Liver (tissue), 9 donors: ENCODE results near the gene ARL2. TPM values are rescaled to one million over a fixed set of nuclear protein-coding genes. Genes with fewer than 3 reads are reported as not detected.
A peak's percentile ranks its signal among the peaks of the same experiment; 100 is the strongest.

Experiments used
- DNase-seq: peaks from one replicate; pipeline ENCODE4 v3.0.0-alpha.2; 2017; ENCODE audit warnings: low spot score
- H3K27ac ChIP-seq, 2 donors: one replicate each; pipeline ENCODE4 v1.7.0; 2013; ENCODE audit warnings: inconsistent platforms in 2 of 2, low read length in 2 of 2, control low read depth in 1 of 2, low read depth in 1 of 2, mild to moderate bottlenecking in 1 of 2
- H3K27me3 ChIP-seq, 4 donors: one replicate each; pipeline versions ENCODE4 v1.6.1 to v1.7.0; 2013; ENCODE audit warnings: low read length in 3 of 4, inconsistent platforms in 1 of 4, mild to moderate bottlenecking in 1 of 4, moderate library complexity in 1 of 4; ENCODE audit not compliant: control insufficient read depth in 4 of 4, insufficient read depth in 4 of 4
- H3K36me3 ChIP-seq, 4 donors: one replicate each; pipeline versions ENCODE4 v1.6.1 to v1.7.0; 2013; ENCODE audit warnings: low read length in 3 of 4, mild to moderate bottlenecking in 3 of 4, low read depth in 1 of 4, moderate library complexity in 1 of 4; ENCODE audit not compliant: control insufficient read depth in 4 of 4, insufficient read depth in 3 of 4
- H3K4me1 ChIP-seq, 4 donors: one replicate each; pipeline versions ENCODE4 v1.6.1 to v1.7.0; 2013; ENCODE audit warnings: low read length in 3 of 4, mild to moderate bottlenecking in 3 of 4, moderate library complexity in 1 of 4; ENCODE audit not compliant: control insufficient read depth in 4 of 4, insufficient read depth in 4 of 4
- H3K4me3 ChIP-seq, 3 donors: one replicate each; pipeline versions ENCODE4 v1.6.1 to v1.7.0; 2013; ENCODE audit warnings: low read length in 3 of 3, control low read depth in 1 of 3, low read depth in 1 of 3, mild to moderate bottlenecking in 1 of 3
- H3K9ac ChIP-seq, 2 donors: one replicate each; pipeline ENCODE4 v1.7.0; 2013; ENCODE audit warnings: low read length in 2 of 2, mild to moderate bottlenecking in 2 of 2, moderate library complexity in 2 of 2, control low read depth in 1 of 2, low read depth in 1 of 2
- H3K9me3 ChIP-seq, 4 donors: one replicate each; pipeline versions ENCODE4 v1.6.1 to v1.7.0; 2013; ENCODE audit warnings: low read length in 3 of 4; ENCODE audit not compliant: control insufficient read depth in 4 of 4
- CTCF ChIP-seq: fragments of 150-350 bp; IDR thresholded peaks from 2 replicates; pipeline ENCODE4 v1.5.1; 2017; ENCODE audit warnings: improper control_type of control experiment, low read depth, low read length; ENCODE audit not compliant: missing input control
- EGR1 ChIP-seq, 2 donors: IDR thresholded peaks; 2 replicates each; pipeline ENCODE4 v1.6.1; 2016 to 2018; ENCODE audit warnings: antibody characterized with exemption in 2 of 2, low read depth in 2 of 2
- FOXA2 ChIP-seq: IDR thresholded peaks from 2 replicates; pipeline ENCODE4 v1.6.1; 2016; ENCODE audit warnings: antibody characterized with exemption
- GABPA ChIP-seq, 2 donors: IDR thresholded peaks in 1 of 2; conservative IDR thresholded peaks in 1 of 2; 2 replicates each; pipeline ENCODE4 v1.6.1; 2016; ENCODE audit warnings: antibody characterized with exemption in 2 of 2, mild to moderate bottlenecking in 1 of 2, moderate library complexity in 1 of 2
- HNF4A ChIP-seq, 2 donors: conservative IDR thresholded peaks; 2 replicates each; pipeline ENCODE4 v1.6.1; 2016; ENCODE audit warnings: antibody characterized with exemption in 2 of 2, mild to moderate bottlenecking in 2 of 2
- HNF4G ChIP-seq: IDR thresholded peaks from 2 replicates; pipeline ENCODE4 v1.6.1; 2016; ENCODE audit warnings: antibody characterized with exemption
- RXRA ChIP-seq, 2 donors: IDR thresholded peaks; 2 replicates each; pipeline ENCODE4 v1.6.1; 2017 to 2018; ENCODE audit warnings: antibody characterized with exemption in 2 of 2, mild to moderate bottlenecking in 1 of 2
- SP1 ChIP-seq: IDR thresholded peaks from 2 replicates; pipeline ENCODE4 v1.6.1; 2018; ENCODE audit warnings: antibody characterized with exemption, mild to moderate bottlenecking
- TAF1 ChIP-seq: conservative IDR thresholded peaks from 2 replicates; pipeline ENCODE4 v1.6.1; 2016; ENCODE audit warnings: antibody characterized with exemption, mild to moderate bottlenecking
- YY1 ChIP-seq: IDR thresholded peaks from 2 replicates; pipeline ENCODE4 v1.6.1; 2016; ENCODE audit warnings: antibody characterized with exemption, mild to moderate bottlenecking
- WGBS: extraction: QIAGEN DNeasy Blood & Tissue Kit; methylation state at CpG from one replicate; pipeline ENCODE4 v1.1.7; 2013; 5-methylcytosine and 5-hydroxymethylcytosine counted together
- polyA plus RNA-seq, 2 donors: library from polyadenylated mRNA; stranded (reverse) in 1 of 2; unstranded in 1 of 2; fragments of 200-250 nt in 1 of 2; fragments of >200 nt in 1 of 2; fragmentation: Nextera tagmentation in 1 of 2; extraction: Ambion mirVana in 1 of 2; gene quantifications; one replicate each; pipeline versions ENCODE4 v1.2.1 to v1.2.3, GENCODE V29; 2013 to 2015
- total RNA-seq, 2 donors: library from RNA; depleted of rRNA; stranded (reverse); fragments of >200 nt; gene quantifications; one replicate each; pipeline ENCODE4 v1.2.3, GENCODE V29; 2014
- TF ChIP-seq, protein P1 (sequence below): IDR thresholded peaks from 2 replicates; pipeline ENCODE4 v1.6.1; 2016; ENCODE audit warnings: antibody characterized with exemption
- TF ChIP-seq, protein P2 (sequence below): IDR thresholded peaks from 2 replicates; pipeline ENCODE4 v1.6.1; 2016; ENCODE audit warnings: antibody characterized with exemption
- donor health status: healthy.
- donor health status: healthy.
- donor health status: healthy.
- donor health status: healthy.
- donor health status: healthy.

ARL2 gene
- total and polyA plus RNA-seq, 4 donors, result 10.8 to 19.5 (median 15.0) TPM

DNA sequence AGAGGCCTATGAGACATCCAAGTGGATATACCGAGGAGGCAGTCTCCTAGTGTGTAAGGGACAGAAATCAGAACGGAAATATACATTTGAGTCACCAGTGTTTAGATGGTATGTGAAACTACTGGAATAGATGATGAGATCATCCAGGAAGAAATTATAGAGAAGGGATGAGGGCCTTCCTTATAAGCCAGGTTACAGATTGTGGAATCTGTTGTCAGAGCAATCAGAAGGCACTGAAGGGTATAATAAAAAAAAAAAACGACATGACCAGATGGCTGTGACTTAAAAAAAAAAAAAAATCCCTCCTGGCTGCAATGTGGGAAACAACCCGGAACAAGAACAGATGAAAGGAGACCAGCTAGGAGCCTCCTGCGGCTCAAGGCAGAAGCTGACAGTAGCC, 44.8 kb upstream of the ARL2 start (continued):
- TF ChIP-seq GABPA (IDR thresholded peaks at IDR 0.05 in 1 of 2, conservative IDR thresholded peaks at IDR 0.05 in 1 of 2) (no peak), EGR1 (IDR thresholded peaks at IDR 0.05; ENCODE audit: low read depth in 2 of 2) (no peak)
- TF ChIP-seq, protein P1, sequence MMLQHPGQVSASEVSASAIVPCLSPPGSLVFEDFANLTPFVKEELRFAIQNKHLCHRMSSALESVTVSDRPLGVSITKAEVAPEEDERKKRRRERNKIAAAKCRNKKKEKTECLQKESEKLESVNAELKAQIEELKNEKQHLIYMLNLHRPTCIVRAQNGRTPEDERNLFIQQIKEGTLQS, result no peak

DNA sequence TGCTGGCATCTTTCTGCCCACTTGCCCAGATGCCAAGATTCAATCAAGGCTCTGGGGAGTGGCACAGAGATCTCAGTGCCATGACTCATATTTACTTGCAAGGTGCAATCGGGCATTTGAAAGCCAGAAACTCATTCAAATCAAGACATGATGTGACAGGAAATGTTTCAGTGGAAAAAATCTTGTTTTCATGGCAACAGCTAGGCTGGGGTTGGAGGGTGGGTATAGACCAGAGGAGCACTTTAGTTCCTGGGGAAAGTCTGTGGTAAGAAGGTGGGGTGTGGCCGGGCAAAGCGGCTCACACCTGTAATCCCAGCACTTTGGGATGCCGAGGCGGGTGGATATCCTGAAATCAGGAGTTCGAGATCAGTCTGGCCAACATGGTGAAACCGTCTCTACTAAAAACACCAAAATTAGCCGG, 43.2 kb upstream of the ARL2 start:
- DNase-seq, result no peak
- no peak overlapping the region for H3K4me3 ChIP-seq
- peaks cover 0 to 1% (median 0%) of the 10 kb centered on the region in 4 donors for H3K9me3 ChIP-seq
- no peak overlapping the region for H3K9ac ChIP-seq
- peaks cover 0 to 10% (median 7%) of the 10 kb centered on the region in 4 donors for H3K4me1 ChIP-seq
- H3K36me3 ChIP-seq, result no peaks in the 10 kb centered on the region
- no peaks in the 10 kb centered on the region for H3K27me3 ChIP-seq
- WGBS, result 87% methylated on average over 8 of the region's 8 CpGs
- no peak overlapping the region for H3K27ac ChIP-seq
- TF ChIP-seq, protein P2, sequence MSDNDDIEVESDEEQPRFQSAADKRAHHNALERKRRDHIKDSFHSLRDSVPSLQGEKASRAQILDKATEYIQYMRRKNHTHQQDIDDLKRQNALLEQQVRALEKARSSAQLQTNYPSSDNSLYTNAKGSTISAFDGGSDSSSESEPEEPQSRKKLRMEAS, result no peak
- no peak for TF ChIP-seq SP1
- no peak for TF ChIP-seq GABPA (IDR thresholded peaks at IDR 0.05 in 1 of 2, conservative IDR thresholded peaks at IDR 0.05 in 1 of 2)
- no peak for TF ChIP-seq RXRA (IDR thresholded peaks at IDR 0.05)
- no peak for TF ChIP-seq TAF1

GRCh38 chr11:64971421-64972233, 42.3 kb upstream of the ARL2 start, which contains the start of gene MAJIN:
TSS of gene MAJIN (minus strand) at chr11:64972108. CDS start at chr11:64959405, 12,703 bp downstream.
- 21% methylated on average over 69 of the region's 69 CpGs for WGBS
- DNase-seq, result peak; percentile 86
- TF ChIP-seq, protein P2, result peak; percentile 79
- no peak for TF ChIP-seq TAF1
- no peak for TF ChIP-seq EGR1 (IDR thresholded peaks at IDR 0.05; ENCODE audit: low read depth in 2 of 2)
- no peak for TF ChIP-seq CTCF
- Histone ChIP-seq H3K27me3 (no peaks in the 10 kb centered on the region), H3K9me3 (peaks cover 0 to 1% (median 0%) of the 10 kb centered on the region in 4 donors), H3K36me3 (no peaks in the 10 kb centered on the region), H3K4me3 (peak within 1 kb of the TSS; percentile 33 to 47 (median 47)), H3K9ac (no peak within 1 kb of the TSS), H3K4me1 (peaks cover 0 to 10% (median 7%) of the 10 kb centered on the region in 4 donors), H3K27ac (no peak within 1 kb of the TSS)

DNA sequence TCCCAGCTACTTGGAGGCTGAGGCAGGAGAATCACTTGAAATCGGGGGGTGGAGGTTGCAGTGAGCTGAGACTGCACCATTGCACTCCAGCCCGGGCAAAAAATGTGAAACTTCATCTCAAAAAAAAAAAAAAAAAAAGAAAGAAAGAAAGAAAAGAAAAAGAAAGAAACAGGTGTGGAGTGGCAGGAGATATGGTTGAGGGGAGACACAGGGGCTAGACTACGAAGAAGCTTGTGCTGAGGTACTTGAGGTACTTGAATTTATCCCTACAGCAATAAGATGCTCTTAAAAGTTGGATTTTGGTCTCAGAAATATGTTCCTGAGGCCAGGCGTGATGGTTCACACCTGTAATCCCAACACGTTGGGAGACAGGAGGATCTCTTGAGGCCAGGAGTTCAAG, 39.8 kb upstream of the ARL2 start:
- Histone ChIP-seq H3K9me3 (peaks cover 0 to 1% (median 0%) of the 10 kb centered on the region in 4 donors), H3K9ac (no peak overlapping the region), H3K27ac (no peak overlapping the region), H3K36me3 (no peaks in the 10 kb centered on the region), H3K4me3 (no peak overlapping the region), H3K27me3 (no peaks in the 10 kb centered on the region), H3K4me1 (peaks cover 0 to 10% (median 7%) of the 10 kb centered on the region in 4 donors)
- no peak for DNase-seq
- 88% methylated on average over 5 of the region's 5 CpGs for WGBS
- TF ChIP-seq YY1, result no peak
- TF ChIP-seq HNF4G, result no peak
- no peak for TF ChIP-seq FOXA2
- TF ChIP-seq, protein P2, result no peak
- TF ChIP-seq HNF4A (conservative IDR thresholded peaks at IDR 0.05), result no peak
